ENCODE measurements around the gene WSB2.
A peak's percentile ranks its signal among the peaks of the same experiment; 100 is the strongest.

The WSB2 gene

DNA sequence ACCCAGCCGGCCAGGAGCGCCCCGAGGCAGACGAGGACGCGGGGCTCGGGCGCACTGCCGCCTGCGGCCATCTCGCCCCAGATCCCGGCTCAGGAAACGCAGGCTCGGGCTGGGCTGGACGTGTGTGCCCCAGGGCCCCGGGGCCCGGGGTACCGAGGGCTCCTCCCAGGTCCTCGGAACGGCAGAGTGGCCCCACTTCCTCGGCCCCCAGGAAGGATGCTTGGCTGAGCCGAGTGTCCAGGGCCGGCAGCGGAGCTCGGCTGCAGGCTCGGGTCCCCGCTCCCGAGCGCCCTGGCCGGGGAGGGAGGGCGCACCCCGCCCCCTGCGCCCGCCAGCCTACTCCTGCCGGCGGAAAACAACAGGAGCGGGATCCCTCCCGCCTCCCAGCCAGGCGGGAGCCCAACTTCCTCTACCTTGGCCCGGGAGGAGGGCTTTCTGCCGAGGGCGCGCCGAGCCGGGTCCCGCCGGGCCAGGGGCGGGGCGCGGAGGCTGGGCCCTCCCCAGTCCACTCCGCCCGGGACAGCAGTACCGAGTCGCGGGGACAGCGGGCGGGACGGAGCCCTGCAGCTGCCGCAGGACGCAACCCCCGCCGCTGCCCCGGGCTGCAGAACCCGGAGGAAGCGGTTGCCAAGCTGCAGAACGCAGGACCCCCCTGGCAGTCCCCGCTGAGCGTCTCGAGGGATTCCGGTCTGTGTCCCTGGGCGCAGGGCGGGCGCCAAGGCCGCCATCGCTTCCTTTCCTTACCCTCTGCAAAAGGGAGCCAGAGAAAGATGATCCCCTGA is 42.8 kb upstream of the WSB2 start, which contains the start of gene VSIG10:
TSS of gene VSIG10 (minus strand) at position 411 of the 782 bp plus-strand sequence. CDS start at position 71, 340 bp downstream.
- H3K9ac ChIP-seq = peak within 1 kb of the TSS; percentile 75
- H3K4me2 ChIP-seq (ENCODE audit: low read length) = peak within 1 kb of the TSS; percentile 82
- TF ChIP-seq, protein P1, sequence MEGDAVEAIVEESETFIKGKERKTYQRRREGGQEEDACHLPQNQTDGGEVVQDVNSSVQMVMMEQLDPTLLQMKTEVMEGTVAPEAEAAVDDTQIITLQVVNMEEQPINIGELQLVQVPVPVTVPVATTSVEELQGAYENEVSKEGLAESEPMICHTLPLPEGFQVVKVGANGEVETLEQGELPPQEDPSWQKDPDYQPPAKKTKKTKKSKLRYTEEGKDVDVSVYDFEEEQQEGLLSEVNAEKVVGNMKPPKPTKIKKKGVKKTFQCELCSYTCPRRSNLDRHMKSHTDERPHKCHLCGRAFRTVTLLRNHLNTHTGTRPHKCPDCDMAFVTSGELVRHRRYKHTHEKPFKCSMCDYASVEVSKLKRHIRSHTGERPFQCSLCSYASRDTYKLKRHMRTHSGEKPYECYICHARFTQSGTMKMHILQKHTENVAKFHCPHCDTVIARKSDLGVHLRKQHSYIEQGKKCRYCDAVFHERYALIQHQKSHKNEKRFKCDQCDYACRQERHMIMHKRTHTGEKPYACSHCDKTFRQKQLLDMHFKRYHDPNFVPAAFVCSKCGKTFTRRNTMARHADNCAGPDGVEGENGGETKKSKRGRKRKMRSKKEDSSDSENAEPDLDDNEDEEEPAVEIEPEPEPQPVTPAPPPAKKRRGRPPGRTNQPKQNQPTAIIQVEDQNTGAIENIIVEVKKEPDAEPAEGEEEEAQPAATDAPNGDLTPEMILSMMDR (IDR thresholded peaks at IDR 0.05) = no peak
- peak within 1 kb of the TSS; percentile 98 for H2AFZ ChIP-seq
- H3K27ac ChIP-seq = peak within 1 kb of the TSS; percentile 93
- peaks cover 7% of the 10 kb centered on the region for H3K4me1 ChIP-seq
- no peaks in the 10 kb centered on the region for H3K9me3 ChIP-seq (ENCODE audit: control insufficient read depth, low read length)
- H3K36me3 ChIP-seq (ENCODE audit: control insufficient read depth, insufficient read depth, low read length) = no peaks in the 10 kb centered on the region
- peak within 1 kb of the TSS; percentile 69 for H3K4me3 ChIP-seq (ENCODE audit: low read depth, low read length)
- H3K27me3 ChIP-seq (ENCODE audit: control insufficient read depth, insufficient read depth, low read length) = no peaks in the 10 kb centered on the region
- H3K79me2 ChIP-seq = no peaks in the 10 kb centered on the region

- no peaks in the 10 kb centered on the region for H3K9me3 ChIP-seq (ENCODE audit: control insufficient read depth, low read length)
Observed at GRCh38 chr12:118103201-118103600, 42.2 kb upstream of the WSB2 start.

DNA sequence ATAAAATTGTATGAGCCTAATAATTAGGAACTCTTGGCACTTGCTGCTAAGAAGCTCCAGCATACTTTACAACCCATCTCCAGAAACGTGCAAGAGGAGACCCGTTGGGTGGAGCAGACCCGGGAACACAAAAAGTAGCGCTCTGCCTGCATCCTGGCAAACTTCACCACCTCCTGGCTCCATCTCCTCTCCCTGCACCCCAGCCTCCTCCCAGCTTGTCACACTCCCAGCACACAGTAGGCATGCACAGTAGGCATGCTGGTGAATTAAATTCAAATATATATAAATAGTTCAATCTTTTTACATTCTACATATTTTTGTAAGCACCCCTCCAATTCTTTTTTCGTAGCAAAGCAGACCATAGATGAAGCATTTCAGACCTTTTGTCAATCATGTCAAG is 41.6 kb upstream of the WSB2 start:
- peak overlapping the region; percentile 69 for H3K4me3 ChIP-seq (ENCODE audit: low read depth, low read length)
- no peaks in the 10 kb centered on the region for H3K36me3 ChIP-seq (ENCODE audit: control insufficient read depth, insufficient read depth, low read length)
- TF ChIP-seq, protein P1 (IDR thresholded peaks at IDR 0.05) = no peak
- H3K9ac ChIP-seq = no peak overlapping the region
- peak overlapping the region; percentile 93 for H3K27ac ChIP-seq
- peak overlapping the region; percentile 82 for H3K4me2 ChIP-seq (ENCODE audit: low read length)
- H3K9me3 ChIP-seq (ENCODE audit: control insufficient read depth, low read length) = no peaks in the 10 kb centered on the region
- no peaks in the 10 kb centered on the region for H3K27me3 ChIP-seq (ENCODE audit: control insufficient read depth, insufficient read depth, low read length)
- no peaks in the 10 kb centered on the region for H3K79me2 ChIP-seq
- H2AFZ ChIP-seq = peak overlapping the region; percentile 98
- H3K4me1 ChIP-seq = peaks cover 7% of the 10 kb centered on the region

More at GRCh38 chr12:118103201-118103600, 42.2 kb upstream of the WSB2 start:
- Histone ChIP-seq H2AFZ (peak overlapping the region; percentile 98), H3K9ac (peak overlapping the region; percentile 75), H3K79me2 (no peaks in the 10 kb centered on the region), H3K4me2 (ENCODE audit: low read length) (peak overlapping the region; percentile 82), H3K36me3 (ENCODE audit: control insufficient read depth, insufficient read depth, low read length) (no peaks in the 10 kb centered on the region), H3K27ac (peak overlapping the region; percentile 93), H3K27me3 (ENCODE audit: control insufficient read depth, insufficient read depth, low read length) (no peaks in the 10 kb centered on the region), H3K4me3 (ENCODE audit: low read depth, low read length) (peak overlapping the region; percentile 69), H3K4me1 (peaks cover 7% of the 10 kb centered on the region)
- TF ChIP-seq, protein P1 (IDR thresholded peaks at IDR 0.05) = no peak

- peak overlapping the region; percentile 93 for H3K27ac ChIP-seq
- no peaks in the 10 kb centered on the region for H3K27me3 ChIP-seq (ENCODE audit: control insufficient read depth, insufficient read depth, low read length)
- peak overlapping the region; percentile 98 for H2AFZ ChIP-seq
- H3K36me3 ChIP-seq (ENCODE audit: control insufficient read depth, insufficient read depth, low read length) = no peaks in the 10 kb centered on the region
- no peaks in the 10 kb centered on the region for H3K9me3 ChIP-seq (ENCODE audit: control insufficient read depth, low read length)
- H3K4me3 ChIP-seq (ENCODE audit: low read depth, low read length) = no peak overlapping the region
- H3K9ac ChIP-seq = no peak overlapping the region
- peak overlapping the region; percentile 82 for H3K4me2 ChIP-seq (ENCODE audit: low read length)
- peaks cover 7% of the 10 kb centered on the region for H3K4me1 ChIP-seq
- no peaks in the 10 kb centered on the region for H3K79me2 ChIP-seq
- TF ChIP-seq, protein P1 (IDR thresholded peaks at IDR 0.05) = no peak
Observed at GRCh38 chr12:118102070-118102469, 41.1 kb upstream of the WSB2 start.
